Stimulated activated naive CD4-positive, alpha-beta T cell (primary cell): Measurements from ENCODE around the gene KIR2DL3.

ENCODE experiments used
- DNase-seq, 6 experiments: peaks; one replicate each; lab custom pipeline; 2025; lab: John Stamatoyannopoulos, UW

The KIR2DL3 gene

GRCh38 chr19:54795758-54796157, 57.4 kb downstream of the KIR2DL3 start:
- no peak for DNase-seq
